HG02798 (cell line): Measurements from ENCODE around the gene VASP.

Experiments
- ATAC-seq: cut with Tn5 transposase; IDR thresholded peaks from one replicate; pipeline ENCODE4 v1.9.1; 2021; ENCODE audit warnings: mild to moderate bottlenecking; ENCODE audit not compliant: unreplicated experiment, poor library complexity

Gene VASP

DNA sequence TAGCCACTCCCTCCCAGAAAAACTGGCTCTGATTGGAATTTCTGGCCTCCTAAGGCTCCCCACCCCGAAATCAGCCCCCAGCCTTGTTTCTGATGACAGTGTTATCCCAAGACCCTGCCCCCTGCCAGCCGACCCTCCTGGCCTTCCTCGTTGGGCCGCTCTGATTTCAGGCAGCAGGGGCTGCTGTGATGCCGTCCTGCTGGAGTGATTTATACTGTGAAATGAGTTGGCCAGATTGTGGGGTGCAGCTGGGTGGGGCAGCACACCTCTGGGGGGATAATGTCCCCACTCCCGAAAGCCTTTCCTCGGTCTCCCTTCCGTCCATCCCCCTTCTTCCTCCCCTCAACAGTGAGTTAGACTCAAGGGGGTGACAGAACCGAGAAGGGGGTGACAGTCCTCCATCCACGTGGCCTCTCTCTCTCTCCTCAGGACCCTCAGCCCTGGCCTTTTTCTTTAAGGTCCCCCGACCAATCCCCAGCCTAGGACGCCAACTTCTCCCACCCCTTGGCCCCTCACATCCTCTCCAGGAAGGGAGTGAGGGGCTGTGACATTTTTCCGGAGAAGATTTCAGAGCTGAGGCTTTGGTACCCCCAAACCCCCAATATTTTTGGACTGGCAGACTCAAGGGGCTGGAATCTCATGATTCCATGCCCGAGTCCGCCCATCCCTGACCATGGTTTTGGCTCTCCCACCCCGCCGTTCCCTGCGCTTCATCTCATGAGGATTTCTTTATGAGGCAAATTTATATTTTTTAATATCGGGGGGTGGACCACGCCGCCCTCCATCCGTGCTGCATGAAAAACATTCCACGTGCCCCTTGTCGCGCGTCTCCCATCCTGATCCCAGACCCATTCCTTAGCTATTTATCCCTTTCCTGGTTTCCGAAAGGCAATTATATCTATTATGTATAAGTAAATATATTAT is 33.3 kb upstream of the VASP start:
- no peak for ATAC-seq

DNA sequence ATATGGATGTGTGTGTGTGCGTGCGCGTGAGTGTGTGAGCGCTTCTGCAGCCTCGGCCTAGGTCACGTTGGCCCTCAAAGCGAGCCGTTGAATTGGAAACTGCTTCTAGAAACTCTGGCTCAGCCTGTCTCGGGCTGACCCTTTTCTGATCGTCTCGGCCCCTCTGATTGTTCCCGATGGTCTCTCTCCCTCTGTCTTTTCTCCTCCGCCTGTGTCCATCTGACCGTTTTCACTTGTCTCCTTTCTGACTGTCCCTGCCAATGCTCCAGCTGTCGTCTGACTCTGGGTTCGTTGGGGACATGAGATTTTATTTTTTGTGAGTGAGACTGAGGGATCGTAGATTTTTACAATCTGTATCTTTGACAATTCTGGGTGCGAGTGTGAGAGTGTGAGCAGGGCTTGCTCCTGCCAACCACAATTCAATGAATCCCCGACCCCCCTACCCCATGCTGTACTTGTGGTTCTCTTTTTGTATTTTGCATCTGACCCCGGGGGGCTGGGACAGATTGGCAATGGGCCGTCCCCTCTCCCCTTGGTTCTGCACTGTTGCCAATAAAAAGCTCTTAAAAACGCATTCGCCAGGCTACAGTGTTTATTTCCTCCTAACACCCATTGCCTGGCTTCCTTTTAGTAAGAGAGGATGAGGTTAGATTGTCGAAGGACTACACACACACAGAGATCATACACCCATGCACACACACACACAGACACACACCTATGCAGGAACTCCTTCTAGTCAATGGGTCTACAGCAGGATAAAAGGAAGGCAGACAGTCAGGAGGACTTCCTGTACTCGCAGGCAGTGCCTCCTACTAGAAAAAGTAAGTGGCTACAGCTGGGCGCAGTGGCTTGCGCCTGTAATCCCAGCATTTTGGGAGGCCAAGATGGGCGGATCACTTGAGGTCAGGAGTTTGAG is 32.4 kb upstream of the VASP start:
- ATAC-seq, result no peak

- ATAC-seq, result no peak
Measured at GRCh38 chr19:45475537-45476291, 31.6 kb upstream of the VASP start.

GRCh38 chr19:45476304-45476703 is 31.0 kb upstream of the VASP start:
- ATAC-seq, result no peak

DNA sequence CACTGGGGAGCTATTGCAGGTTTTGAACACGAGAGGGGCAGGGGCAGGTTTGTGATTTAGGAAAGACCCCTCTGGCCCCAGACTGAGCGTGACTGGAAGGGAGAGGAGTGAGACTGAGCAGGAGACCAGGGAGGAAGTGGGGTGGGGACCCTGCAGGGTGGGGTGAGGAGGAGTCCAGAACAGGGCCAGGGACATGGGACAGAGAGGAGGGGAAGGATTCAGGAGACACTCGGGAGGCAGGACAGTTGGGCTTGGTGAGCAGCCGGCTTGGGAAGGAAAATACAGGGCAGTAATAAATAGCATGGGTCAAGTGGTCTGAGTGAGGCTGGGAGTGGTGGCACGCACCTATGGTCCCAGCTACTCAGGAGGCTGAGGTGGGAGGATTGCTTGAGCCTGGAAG is 30.1 kb upstream of the VASP start:
- no peak for ATAC-seq

DNA sequence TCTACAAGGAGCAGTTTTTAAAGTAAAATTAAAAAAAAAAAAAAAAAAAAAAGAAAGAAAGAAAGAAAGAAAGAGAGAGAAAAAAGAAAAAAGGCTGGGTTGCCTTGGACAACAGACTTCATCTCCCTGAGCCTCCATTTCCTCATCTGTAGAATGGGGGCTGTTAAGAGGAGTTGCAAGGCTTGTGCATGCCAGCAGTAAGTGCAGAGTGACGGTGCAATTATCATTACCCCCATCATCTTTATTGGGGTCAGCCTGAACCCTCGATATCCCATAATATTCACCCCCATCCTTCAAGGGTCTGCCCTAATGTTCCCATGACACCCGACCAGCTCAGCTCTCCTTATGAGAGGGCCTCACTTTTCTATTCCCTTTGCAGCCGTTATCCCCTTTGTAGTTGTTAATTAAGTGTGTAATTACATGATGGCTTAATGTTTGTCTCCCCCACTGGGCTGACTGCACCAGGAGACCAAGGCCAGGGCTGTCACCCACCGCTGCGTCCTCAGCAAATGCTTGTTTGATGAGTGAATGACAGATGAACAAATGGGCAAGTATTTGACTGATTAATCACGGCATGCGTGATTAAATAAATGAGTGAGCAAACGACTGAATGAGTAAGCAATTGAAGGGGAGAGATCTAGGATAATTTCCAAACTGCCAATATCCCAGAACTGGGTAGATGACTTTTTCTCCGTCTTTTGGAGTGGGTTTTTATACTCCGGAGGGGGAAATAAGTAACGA is 29.4 kb upstream of the VASP start:
- ATAC-seq, result peak; percentile 17

GRCh38 chr19:45478454-45479238 is 28.6 kb upstream of the VASP start:
- ATAC-seq, result peak; percentile 83

GRCh38 chr19:45483033-45483432 is 24.2 kb upstream of the VASP start:
- no peak for ATAC-seq

DNA sequence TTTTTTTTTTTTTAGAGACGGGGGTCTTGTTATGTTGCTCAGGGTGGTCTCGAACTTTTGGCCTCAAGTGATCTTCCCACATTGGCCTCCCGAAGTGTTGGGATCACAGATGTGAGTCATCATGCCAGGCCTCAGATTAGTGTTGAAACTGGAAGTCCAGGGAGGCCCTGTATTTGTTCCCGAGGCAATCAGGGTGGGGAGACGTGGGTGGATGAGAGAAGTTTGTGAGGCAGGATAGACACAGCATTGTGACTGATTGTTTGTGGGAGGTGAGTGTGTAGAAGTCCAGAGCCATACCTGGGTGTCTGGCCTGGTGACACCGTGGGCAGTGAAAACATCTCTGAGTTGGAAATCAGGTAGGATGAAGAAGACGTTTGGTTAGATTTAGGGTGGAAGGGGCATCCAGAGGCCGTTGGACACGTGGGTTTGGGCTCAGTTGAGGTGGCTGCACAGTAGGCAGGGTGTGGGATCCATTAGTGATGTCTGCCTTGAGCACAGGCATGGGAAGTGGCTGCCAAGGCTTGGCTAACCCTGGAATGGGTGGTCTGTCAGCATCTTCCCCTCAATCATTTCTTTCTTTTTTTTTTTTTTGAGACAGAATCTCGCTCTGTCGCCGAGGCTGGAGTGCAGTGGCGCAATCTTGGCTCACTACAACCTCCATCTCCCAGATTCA is 22.9 kb upstream of the VASP start:
- no peak for ATAC-seq

DNA sequence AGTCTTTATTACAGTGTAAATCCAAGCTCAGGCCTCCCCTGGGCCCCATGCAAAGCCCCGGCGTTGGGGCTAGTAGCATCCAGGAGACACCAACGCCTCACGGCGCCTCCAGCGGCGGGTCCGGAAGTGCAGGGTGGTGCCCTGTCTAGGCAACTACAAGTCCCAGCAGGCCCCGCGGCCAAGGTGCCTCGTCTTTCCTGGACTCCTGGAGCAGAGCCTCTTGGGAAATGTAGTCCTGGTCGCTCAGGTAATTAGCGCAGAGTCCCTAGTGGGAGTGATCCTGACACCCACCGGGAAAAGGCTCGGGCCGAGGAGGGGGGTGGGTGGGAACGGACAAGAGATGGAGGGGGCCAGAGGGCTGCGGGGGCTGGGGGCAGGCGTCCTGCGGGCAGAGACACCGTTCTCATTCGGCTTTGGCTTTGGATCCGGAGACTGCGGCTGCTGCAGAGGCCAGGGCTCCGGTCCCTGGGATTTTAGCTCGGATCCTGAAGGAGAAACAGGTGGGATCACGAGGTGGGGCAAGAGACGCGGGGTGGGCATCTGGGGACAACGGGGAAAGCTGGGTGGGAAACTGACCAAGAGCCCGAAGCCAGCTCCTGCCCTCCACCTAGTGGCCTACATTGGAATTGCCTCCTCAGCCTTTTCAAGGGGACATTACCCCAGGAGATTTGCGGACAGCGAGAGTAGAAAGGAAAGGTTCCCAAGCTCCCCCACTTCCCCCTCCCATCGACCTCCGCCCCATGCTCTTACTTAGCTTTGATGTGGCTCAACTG is 21.8 kb upstream of the VASP start:
- ATAC-seq, result peak; percentile 97

DNA sequence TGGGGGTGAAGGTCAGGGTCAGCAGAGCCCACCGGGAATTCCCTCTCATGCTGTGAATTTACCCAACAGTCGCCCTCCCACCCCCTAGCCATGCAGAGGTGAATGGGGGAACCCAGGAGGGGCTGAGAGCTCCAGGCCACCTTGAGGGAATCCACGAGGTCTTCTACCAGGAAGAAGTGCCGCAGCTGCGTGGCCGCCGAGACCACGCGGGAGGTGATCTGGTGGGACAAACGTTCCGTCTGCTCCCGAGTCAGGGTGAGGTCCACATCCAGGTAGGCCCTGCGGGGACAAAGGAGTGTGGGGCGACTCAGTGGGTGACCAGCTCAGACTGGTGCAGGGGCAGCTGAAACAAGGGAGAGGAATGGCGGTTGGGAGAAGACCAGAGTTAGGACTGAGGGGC is 18.6 kb upstream of the VASP start:
- no peak for ATAC-seq

- ATAC-seq, result no peak
Measured at GRCh38 chr19:45489216-45489855, 17.9 kb upstream of the VASP start.

- no peak for ATAC-seq
Measured at GRCh38 chr19:45492137-45492626, 15.1 kb upstream of the VASP start.

DNA sequence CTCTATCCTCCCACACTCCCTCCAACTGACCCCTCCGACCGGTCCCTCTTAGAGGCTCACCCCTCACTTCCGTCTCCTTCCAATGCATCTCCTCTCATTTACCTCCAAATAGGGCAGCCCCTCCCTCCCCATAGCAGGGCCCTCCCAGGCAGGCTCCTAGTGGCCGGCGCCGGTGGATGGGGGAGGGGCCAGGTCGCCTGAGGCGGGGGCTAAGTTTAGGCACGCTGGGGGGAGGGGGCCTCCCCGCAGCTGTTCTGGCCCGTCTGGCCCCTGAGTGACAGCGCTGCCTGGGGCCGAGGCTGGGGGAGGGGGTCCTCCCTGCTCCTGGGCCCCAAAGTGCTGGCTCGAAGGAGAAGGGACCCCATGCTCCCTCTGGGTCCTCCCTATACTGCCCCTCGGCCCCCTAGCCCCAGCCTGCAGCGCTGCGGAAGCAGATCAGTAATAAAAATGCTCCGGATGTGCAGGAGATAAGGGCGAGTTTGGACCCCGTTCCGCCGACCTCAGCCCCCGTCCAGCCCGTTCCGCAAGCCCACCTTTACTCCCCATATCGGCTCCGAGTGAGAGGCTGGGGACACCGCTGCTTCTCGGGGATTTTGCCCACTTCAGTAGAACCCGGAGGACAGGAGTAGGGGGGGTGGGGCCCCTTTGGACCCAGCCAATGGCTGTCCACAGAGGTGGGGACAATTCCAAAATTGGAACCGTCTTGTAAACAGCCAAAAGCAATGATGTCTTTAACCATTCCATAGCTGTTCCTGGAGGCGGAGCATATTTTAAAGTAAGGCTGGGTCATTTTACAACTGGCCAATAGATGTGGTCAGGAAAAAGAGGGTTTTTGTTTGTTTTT is 14.4 kb upstream of the VASP start:
- ATAC-seq, result no peak

DNA sequence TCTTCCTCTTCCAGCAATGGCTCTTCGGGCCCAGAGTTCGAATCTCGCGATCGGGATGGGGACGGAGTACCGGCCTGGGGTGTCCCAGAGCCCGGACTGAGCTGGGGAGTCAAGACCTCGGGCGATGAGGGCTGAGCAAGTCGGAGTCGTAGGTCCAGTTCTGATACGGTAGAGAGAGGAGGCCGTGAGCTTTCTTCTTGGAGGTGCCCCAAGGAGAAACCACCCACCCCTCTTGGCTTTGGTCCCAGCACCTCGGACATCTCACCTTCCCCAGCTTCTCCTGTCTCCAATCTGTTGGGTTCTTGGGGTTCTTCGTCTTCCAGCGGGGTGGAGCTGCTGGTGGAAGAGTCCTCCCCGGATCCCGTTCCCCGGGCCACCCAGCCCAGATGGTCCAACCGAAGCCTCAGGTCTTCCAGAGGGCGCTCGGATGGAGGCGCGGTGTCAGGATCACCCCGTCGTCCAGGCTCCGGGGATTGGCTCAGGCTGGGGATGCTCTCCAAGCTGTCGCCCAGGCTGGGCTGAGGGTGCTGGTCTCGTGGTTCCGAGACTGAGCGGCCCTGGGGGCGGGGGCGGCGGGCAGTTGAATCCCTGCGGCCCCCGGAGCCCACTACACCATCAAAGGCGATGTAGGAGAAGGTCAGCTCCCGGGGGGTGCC is 12.9 kb upstream of the VASP start:
- ATAC-seq, result no peak

- no peak for ATAC-seq
Measured at GRCh38 chr19:45495178-45495577, 12.1 kb upstream of the VASP start.
